GM19395 (cell line): ENCODE results near the gene NEK6.

Source experiments
- ATAC-seq: cut with Tn5 transposase; IDR thresholded peaks from one replicate; pipeline ENCODE4 v1.9.1; 2021; ENCODE audit warnings: mild to moderate bottlenecking, moderate library complexity; ENCODE audit not compliant: unreplicated experiment

NEK6 gene

GRCh38 chr9:124277420-124277819, 19.7 kb downstream of the NEK6 start:
- ATAC-seq = no peak

DNA sequence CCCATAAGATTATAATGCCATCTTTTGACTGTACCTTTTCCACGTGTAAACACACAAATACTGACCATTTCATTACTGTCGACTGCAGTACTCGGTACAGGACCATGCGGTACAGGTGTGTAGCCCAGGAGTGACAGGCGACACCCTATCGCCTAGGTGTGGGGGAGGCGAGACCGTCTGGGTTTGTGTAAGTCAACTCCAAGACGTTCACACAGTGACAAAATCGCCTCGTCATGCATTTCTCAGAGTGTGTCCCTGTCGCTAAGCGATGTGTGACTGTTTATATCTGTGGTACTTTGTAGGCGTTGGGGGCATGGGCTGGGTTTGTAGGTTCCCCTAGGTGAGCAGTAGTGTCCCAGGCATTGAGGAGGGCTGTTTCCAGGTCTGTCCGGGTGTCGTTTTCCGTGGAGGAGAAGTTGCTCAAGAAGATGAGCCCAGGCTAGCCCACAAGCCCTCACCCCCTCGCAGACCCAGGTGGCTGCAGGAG, 20.3 kb downstream of the NEK6 start:
- ATAC-seq = no peak

- ATAC-seq = no peak
These were observed 21.9 kb downstream of the NEK6 start for GRCh38 chr9:124279531-124280175.

DNA sequence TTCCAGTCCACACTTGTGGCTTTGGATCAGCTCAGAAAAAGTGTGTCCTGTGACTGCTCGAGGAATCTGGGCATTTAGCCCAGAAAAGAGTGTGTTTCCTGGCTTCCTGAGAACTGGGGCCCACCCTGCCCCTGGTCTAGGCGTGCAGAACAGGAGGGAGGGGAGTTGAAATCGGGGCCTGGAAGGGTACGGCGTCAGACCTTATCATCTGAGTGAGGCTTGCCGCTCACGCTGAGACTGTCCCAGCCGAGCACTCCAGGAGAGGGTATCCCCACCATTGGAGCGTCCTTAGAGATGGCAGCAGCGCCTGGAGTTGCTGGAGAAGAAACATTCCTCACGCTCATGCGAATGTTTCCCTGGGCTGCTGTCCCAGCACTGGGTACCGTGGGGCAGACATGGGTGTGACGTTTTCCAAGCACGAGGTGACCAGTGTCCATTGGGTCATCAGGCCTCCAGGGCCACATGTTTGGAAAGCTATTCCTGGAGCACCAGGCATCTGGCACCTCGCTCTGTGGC, 22.5 kb downstream of the NEK6 start:
- ATAC-seq = no peak

DNA sequence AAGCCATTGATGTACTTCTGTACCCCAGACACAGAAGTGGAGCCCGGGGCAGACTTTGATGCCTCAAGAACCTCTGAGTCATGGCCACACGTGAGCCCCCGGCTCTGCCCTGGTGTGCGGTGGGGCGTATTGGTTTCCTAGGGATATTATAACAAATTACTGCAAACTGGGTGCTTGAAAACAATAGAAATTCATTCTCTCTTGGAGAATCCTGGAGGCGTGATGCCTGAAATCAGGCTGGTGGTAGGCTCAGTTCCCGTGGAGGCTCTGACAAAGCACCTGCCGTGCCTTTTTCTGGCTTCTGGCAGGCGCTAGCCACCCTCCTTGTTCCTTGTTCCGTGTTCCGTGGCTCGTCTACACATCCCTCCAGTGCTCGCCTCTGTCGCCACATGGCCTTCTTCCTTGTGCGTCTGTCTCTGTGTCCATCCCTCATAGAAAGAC, 24.2 kb downstream of the NEK6 start:
- no peak for ATAC-seq

DNA sequence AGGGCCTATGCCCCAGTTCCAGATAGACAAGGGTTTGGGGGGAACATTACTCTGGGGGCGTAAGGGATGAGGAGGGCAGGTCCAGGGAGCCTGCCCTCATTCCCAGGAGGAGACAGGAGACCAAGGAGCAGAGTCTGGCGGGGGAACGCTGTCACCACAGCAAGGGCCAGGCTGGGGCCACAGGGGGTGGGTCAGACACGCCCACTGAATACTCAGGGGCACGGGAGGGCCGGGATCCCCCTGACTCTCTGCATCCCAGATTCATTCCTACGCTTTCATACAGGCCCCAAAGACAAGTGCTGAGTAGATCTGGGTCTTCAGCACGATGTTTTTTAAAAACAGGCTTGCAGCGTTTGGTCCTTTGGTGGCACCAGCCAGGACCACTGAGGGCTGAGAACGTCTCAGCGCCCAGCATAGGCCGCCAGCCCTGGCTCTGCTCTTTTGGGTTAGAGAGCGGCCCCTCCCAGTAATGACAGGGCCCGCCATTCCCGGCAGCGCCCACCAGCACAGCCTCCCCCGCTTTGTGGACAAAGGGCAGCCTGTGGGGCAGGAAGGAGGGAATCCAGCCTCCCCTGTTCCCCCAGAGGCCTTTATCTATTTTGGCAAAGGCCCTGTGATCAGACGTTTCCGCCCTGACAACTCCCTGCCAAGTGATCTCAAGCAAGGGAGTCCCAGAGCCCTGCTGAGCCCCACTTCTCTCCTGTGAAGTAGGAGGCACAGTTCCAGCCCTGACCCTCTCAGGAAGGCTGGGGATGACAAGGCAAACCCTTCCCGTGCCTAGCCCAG, 24.9 kb downstream of the NEK6 start:
- ATAC-seq = no peak

DNA sequence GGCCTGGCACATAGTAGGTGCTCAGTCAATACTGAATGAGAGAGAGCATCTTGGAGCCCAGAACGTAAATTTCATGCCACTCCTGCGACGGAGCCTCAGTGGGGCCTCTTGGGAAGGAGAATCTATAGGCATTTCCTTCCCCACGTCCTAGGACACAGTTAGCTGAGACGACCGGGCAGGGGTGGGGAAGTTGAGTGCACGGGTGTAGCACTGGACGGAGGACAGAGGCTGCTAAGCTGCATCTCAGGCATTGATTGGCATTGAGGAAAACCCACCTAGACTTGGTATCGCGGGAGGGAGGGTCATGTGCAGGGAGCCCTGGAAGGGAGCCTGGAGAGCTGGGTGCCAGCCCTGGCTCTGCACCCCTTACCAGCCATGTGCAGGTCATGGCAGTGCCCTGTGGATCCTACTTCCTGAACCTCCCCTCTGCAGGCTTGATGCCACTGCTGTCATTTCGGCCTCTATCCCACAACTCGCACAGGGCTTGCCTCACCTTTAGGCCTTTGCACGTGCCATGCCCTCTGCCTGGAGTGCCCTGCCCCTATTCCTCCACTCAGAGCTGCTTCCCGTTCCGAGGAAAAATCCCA, 25.6 kb downstream of the NEK6 start:
- ATAC-seq = no peak

DNA sequence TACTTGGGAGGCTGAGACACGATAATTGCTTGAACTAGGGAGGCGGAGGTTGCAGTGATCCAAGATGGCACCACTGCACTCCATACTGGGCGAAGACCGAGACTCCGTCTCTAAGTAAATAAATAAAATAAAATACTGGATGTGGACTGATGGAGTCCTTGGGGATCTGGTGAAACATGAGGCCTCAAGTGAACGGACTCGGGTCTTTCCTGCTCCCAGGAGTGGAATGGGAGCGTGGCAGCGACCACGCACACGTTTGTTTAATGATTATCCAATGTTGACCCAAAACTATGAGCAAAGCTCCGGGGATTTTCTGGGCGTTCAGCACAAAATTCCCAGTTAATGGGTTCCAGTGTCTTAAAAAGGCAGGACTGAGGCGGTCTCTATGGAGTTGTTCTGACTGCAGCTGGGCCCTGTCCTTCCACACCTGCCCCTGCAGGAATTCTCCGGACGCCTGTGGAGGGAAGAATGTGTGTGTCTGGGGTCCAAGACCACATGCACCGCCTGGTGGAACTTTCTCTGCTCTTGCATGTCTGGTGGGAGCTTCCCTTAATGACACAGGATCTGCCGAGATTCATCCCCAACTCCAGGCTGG, 26.6 kb downstream of the NEK6 start:
- no peak for ATAC-seq

- ATAC-seq = no peak
These were observed 27.2 kb downstream of the NEK6 start for GRCh38 chr9:124284940-124285441.

GRCh38 chr9:124285490-124285889, 27.7 kb downstream of the NEK6 start:
- ATAC-seq = no peak

- peak; percentile 40 for ATAC-seq
These were observed 28.1 kb downstream of the NEK6 start for GRCh38 chr9:124285903-124286291.

- peak; percentile 52 for ATAC-seq
These were observed 28.7 kb downstream of the NEK6 start for GRCh38 chr9:124286292-124286931.

DNA sequence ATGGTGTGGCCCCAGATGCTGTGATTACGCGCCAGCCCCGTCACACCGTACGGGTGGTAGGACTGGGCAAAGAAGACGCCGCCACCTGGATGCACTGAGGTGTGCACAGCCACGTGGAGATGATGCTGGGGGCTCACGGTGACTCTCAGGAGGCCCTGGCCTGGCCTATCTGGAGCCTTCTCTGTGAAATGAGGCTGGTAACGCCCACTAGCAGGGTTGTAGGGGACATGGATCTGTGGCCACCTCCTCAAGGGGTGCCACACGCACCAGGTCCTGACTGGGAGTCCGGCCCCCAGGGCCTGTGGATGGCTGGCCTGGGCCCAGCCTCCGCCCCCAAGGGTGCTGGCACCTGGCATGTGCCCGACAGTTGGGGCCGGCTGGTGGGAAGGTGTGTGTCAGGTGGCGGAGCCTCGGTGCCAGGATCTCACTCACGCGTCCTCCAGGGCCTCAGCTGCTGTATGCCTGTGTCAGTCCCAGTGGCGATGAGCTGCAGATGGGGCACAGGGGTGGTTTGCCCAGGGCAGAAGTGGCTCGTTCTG, 32.4 kb downstream of the NEK6 start:
- no peak for ATAC-seq

DNA sequence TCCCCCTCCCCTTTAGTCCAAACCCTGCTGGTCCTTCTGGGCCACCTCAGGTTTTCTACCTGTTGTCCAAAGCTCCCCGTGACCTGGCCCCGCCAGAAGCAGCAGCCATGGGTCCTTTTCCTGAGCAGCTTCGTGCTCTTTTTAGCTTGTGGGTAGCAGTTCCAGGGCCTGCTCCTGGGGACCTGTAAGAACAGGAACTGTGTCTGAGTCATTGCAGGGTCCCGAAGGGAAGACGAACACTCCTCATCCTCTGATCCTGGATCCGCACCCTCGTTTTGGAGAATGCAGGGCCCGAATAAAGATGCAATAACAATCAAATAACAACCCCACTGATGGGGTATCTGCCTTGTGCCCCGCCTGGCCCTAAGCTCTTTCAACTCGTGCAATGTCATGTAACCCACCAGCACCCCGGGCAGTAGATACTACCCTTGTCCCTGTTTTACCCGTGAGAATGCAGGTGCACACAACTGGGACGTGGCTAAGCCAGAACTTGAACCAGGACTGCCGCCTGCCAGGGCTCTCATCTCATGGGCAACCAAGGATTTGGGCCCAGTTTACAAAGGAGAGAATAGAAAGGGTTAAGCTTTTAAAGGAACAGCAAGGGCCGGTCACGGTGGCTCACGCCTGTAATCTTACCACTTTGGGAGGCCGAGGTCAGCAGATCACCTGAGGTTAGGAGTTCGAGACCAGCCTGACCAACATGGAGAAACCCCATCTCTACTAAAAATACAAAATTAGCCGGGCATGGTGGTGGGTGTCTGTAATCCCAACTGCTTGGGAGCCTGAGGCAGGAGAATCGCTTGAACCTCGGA, 33.2 kb downstream of the NEK6 start:
- ATAC-seq = no peak

DNA sequence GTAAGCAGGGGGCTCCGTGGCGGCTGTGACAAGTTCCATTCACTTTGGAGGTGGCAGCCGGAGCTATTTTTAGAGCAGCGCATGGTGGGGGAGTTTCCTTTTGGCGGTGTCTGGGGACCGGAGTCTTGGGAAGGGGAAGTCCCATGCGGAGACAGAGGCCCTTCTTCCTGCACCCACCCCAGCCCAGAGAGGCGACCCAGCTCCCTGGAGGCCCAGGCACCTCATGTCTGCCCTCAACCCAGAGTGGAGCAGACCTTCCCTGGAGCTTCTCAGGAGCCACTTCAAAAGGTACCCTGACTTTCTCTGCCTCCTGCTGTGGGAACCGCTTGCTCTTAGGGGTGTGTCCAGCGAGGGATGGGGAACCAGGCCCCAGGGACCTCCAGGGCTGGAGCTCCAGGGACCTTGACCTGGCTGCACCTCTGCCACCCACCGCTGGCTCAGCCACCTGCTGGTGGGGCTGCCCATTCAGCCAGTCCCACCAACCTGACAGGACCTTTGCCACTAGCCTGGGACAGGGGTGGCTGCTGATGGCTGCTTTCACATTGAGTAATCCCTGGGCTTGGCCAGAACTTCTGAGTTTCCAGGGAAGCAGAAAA, 34.1 kb downstream of the NEK6 start:
- ATAC-seq = peak; percentile 45

- ATAC-seq = no peak
These were observed 35.2 kb downstream of the NEK6 start for GRCh38 chr9:124292696-124293593.

DNA sequence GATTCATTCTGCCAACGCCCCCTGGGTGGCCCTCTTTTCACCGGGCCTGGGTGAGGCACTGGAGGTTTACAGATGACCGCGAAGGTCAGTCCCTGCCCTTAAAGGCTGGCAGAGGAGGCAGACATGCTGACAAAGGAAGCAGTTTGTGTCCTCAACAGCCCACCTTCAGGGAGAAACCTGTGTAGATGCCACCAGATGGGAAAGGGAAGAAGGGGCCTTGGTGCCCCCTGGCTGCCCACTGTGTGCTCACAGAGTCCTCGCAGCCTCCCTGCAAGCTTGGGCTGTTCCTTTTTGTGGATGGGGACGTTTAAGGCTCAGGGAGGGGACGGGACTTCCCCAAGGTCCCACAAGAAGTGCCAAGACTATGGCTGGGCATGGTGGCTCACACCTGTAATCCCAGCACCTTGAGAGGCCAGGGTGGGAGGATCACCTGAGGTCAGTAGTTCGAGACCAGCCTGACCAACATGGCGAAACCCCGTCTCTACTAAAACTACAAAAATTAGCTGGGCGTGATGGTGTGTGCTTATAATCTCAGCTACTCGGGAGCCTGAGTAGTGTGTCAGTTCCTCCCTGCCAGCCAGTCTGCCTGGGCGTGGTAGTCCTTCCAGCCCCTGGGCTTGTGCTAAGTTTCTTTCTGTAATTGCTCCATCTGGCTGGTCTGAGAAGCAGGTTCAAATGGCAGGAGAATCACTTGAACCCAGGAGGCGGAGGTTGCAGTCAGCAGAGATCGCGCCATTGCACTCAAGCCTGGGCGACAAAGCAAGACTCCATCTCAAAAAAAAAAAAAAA, 36.2 kb downstream of the NEK6 start:
- ATAC-seq = no peak
